SK-N-SH (cell line): ENCODE results near the gene ETV3. TPM values are rescaled to one million over a fixed set of nuclear protein-coding genes. Genes with fewer than 3 reads are reported as not detected.

ENCODE experiments used
- CTCF ChIA-PET: fragments of 300-600, 350-600 bp; formaldehyde crosslinking; extraction: SDS; loops from one replicate; lab custom pipeline; 2021; lab: Yijun Ruan, JAX
- POLR2A ChIA-PET: fragments of 350-600 bp; sonication (Branson Sonifier 250); formaldehyde crosslinking; extraction: SDS; loops from one replicate; lab custom pipeline; 2020; ENCODE audit warnings: antibody characterized with exemption, inconsistent platforms; lab: Yijun Ruan, JAX
- DNase-seq: peaks from one replicate; pipeline ENCODE4 v3.0.0; 2012
- H2AFZ ChIP-seq: fragments of 200-600 bp; sonication (generic); 2 replicates; pipeline ENCODE4 v1.8.1; 2016; ENCODE audit warnings: antibody characterized with exemption, mild to moderate bottlenecking, low read depth
- H3F3A ChIP-seq: fragments of 200-600 bp; sonication (generic); replicated peaks from 2 replicates; pipeline ENCODE3; 2016; ENCODE audit warnings: antibody characterized with exemption, mild to moderate bottlenecking; ENCODE audit not compliant: insufficient read depth
- H3K27ac ChIP-seq, 2 experiments: fragments of 200-500 bp in 1 of 2; fragments of 200-600 bp in 1 of 2; sonication (Bioruptor generic) in 1 of 2; sonication (generic), shearing (Covaris generic) in 1 of 2; 2 replicates each; pipeline versions ENCODE4 v1.5.1 to v1.6.1; 2014 to 2016; ENCODE audit warnings: low read depth in 2 of 2, inconsistent platforms in 1 of 2, low read length in 1 of 2, mild to moderate bottlenecking in 1 of 2, mixed read lengths in 1 of 2
- H3K27me3 ChIP-seq: fragments of 200-600 bp; sonication (generic), shearing (Covaris generic); 2 replicates; pipeline ENCODE4 v1.6.1; 2016; ENCODE audit warnings: mixed run types; ENCODE audit not compliant: insufficient read depth
- H3K36me3 ChIP-seq, 2 experiments: fragments of 200-500 bp in 1 of 2; fragments of 200-600 bp in 1 of 2; sonication (Bioruptor generic) in 1 of 2; sonication (generic) in 1 of 2; replicated peaks in 1 of 2; 2 replicates each; pipeline versions ENCODE3 to v1.5.1; 2014 to 2016; ENCODE audit warnings: low read length in 1 of 2, mild to moderate bottlenecking in 1 of 2; ENCODE audit not compliant: insufficient read depth in 2 of 2, control insufficient read depth in 1 of 2
- H3K4me1 ChIP-seq, 2 experiments: fragments of 200-500 bp in 1 of 2; fragments of 200-600 bp in 1 of 2; sonication (Bioruptor generic) in 1 of 2; sonication (generic), shearing (Covaris generic) in 1 of 2; 2 replicates each; pipeline versions ENCODE4 v1.5.1 to v1.6.1; 2014 to 2016; ENCODE audit warnings: low read depth in 1 of 2, low read length in 1 of 2, mixed run types in 1 of 2; ENCODE audit not compliant: insufficient read depth in 2 of 2, control insufficient read depth in 1 of 2
- H3K4me2 ChIP-seq: fragments of 200-600 bp; sonication (generic), shearing (Covaris generic); 2 replicates; pipeline ENCODE4 v1.6.1; 2017; ENCODE audit warnings: mixed run types
- H3K4me3 ChIP-seq, 2 experiments: fragments of 200-500 bp in 1 of 2; fragments of 200-600 bp in 1 of 2; sonication (Bioruptor generic) in 1 of 2; sonication (generic), shearing (Covaris generic) in 1 of 2; 2 replicates each; pipeline versions ENCODE4 v1.5.1 to v1.8.1; 2014 to 2016; ENCODE audit warnings: low read depth in 2 of 2, inconsistent platforms in 1 of 2, low read length in 1 of 2, mild to moderate bottlenecking in 1 of 2, mixed read lengths in 1 of 2, moderate library complexity in 1 of 2
- H3K79me2 ChIP-seq: fragments of 200-600 bp; sonication (generic); 2 replicates; pipeline ENCODE4 v1.8.1; 2017; ENCODE audit warnings: mild to moderate bottlenecking; ENCODE audit not compliant: insufficient read depth
- H3K9ac ChIP-seq: fragments of 200-600 bp; sonication (generic); 2 replicates; pipeline ENCODE4 v1.6.1; 2017; ENCODE audit warnings: mixed run types
- H3K9me2 ChIP-seq: fragments of 200-600 bp; sonication (generic); 2 replicates; pipeline ENCODE4 v1.6.1; 2017; ENCODE audit warnings: mixed run types
- H3K9me3 ChIP-seq: fragments of 200-600 bp; sonication (generic); 2 replicates; pipeline ENCODE4 v1.6.1; 2017; ENCODE audit warnings: mixed run types, mild to moderate bottlenecking, moderate library complexity
- H4K20me1 ChIP-seq: fragments of 200-600 bp; sonication (generic); 2 replicates; pipeline ENCODE4 v1.6.1; 2017; ENCODE audit warnings: mild to moderate bottlenecking, mixed run types; ENCODE audit not compliant: insufficient read depth
- CHD2 ChIP-seq: fragments of 150-350 bp; IDR thresholded peaks from 2 replicates; pipeline ENCODE4 v1.6.1; 2018; ENCODE audit warnings: low read length; ENCODE audit not compliant: partially characterized antibody
- FOSL2 ChIP-seq: IDR thresholded peaks from 2 replicates; pipeline ENCODE4 v1.4.0; 2012; ENCODE audit warnings: low read depth, mild to moderate bottlenecking, moderate library complexity, borderline replicate concordance
- FOXJ3 ChIP-seq: sonication (generic); formaldehyde crosslinking; IDR thresholded peaks from 2 replicates; pipeline ENCODE4 v1.5.1; 2020; ENCODE audit warnings: mild to moderate bottlenecking, missing genetic modification reagents
- FOXM1 ChIP-seq: IDR thresholded peaks from 2 replicates; pipeline ENCODE4 v1.4.0; 2012; ENCODE audit warnings: low read depth, mild to moderate bottlenecking
- GABPA ChIP-seq: IDR thresholded peaks from 2 replicates; pipeline ENCODE4 v1.4.0; 2012; ENCODE audit warnings: low read depth, mild to moderate bottlenecking
- NRF1 ChIP-seq: IDR thresholded peaks from 2 replicates; pipeline ENCODE4 v1.6.1; 2012; ENCODE audit warnings: low read depth, mild to moderate bottlenecking, low read length
- PBX3 ChIP-seq: IDR thresholded peaks from 2 replicates; pipeline ENCODE4; 2012
- REST ChIP-seq: IDR thresholded peaks from 2 replicates; pipeline ENCODE4 v1.6.1; 2012; ENCODE audit warnings: mild to moderate bottlenecking, low read depth, low read length, moderate library complexity
- TCF12 ChIP-seq: IDR thresholded peaks from 2 replicates; pipeline ENCODE4 v1.4.0; 2012
- USF2 ChIP-seq: fragments of 150-350 bp; IDR thresholded peaks from 2 replicates; pipeline ENCODE4 v1.6.1; 2017; ENCODE audit warnings: antibody characterized with exemption, low read length, low read depth, borderline replicate concordance
- YY1 ChIP-seq: IDR thresholded peaks from 2 replicates; pipeline ENCODE4 v1.4.0; 2012; ENCODE audit warnings: low read depth, mild to moderate bottlenecking
- WGBS: methylation state at CpG from one replicate; pipeline ENCODE4 v1.1.6; 2017; ENCODE audit warnings: low lambda C conversion rate; 5-methylcytosine and 5-hydroxymethylcytosine counted together
- polyA plus RNA-seq, 3 experiments: library from polyadenylated mRNA; depleted of rRNA; stranded (reverse); fragments of >200 nt; gene quantifications; 2 replicates each; pipeline ENCODE4 v1.2.3, GENCODE V29; 2012

The ETV3 gene
- polyA plus RNA-seq, 1 of the 3 experiments (the other 2 are of a cell fraction) = 5.4 TPM

GRCh38 chr1:157104598-157105293, 33.4 kb downstream of the ETV3 start:
- Histone ChIP-seq H3K9me2 (no peaks in the 10 kb centered on the region), H3F3A (no peaks in the 10 kb centered on the region), H3K36me3 (no peaks in the 10 kb centered on the region), H3K4me3 (no peak overlapping the region), H3K9ac (no peak overlapping the region), H2AFZ (peak overlapping the region; percentile 58; the same call in 1 of the 2 replicates), H3K27me3 (no peaks in the 10 kb centered on the region), H3K9me3 (no peaks in the 10 kb centered on the region), H3K4me1 (peaks cover 0 to 17% of the 10 kb centered on the region in 2 experiments; a peak in 1 of 4 replicates), H4K20me1 (no peaks in the 10 kb centered on the region), H3K4me2 (no peak overlapping the region), H3K79me2 (no peaks in the 10 kb centered on the region), H3K27ac (0 out of 4 replicates have a peak overlapping the region, but pooled peaks of 1 of the 2 experiments have one; percentile 9)
- ChIA-PET CTCF (interaction anchor here (1.4 to 3.1 kb wide), 2 partner anchors 14 to 51 kb away, joined by 6 to 19 read pairs; no protein-coding TSS in a partner anchor), POLR2A (no interaction called here)
- WGBS = 77% methylated on average over 6 of the region's 6 CpGs
- TF ChIP-seq REST (no peak), CHD2 (no peak), TCF12 (no peak), FOSL2 (peak; percentile 50; the same call in 1 of the 2 replicates), PBX3 (0 out of 2 replicates have a peak, but pooled peaks have one; percentile 16), FOXM1 (no peak)
- DNase-seq = no peak

GRCh38 chr1:157103268-157103667, 34.9 kb downstream of the ETV3 start:
- no peaks in the 10 kb centered on the region for H3K27me3 ChIP-seq
- 46% methylated on average over 5 of the region's 5 CpGs for WGBS
- H3K4me3 ChIP-seq = no peak overlapping the region
- no peak overlapping the region for H3K9ac ChIP-seq
- H3K27ac ChIP-seq = no peak overlapping the region
- H2AFZ ChIP-seq = no peak overlapping the region
- TF ChIP-seq GABPA (no peak), YY1 (no peak), FOXJ3 (CRISPR knock-in tag) (no peak), FOSL2 (no peak), NRF1 (no peak), USF2 (no peak), CHD2 (no peak)
- H3K4me2 ChIP-seq = no peak overlapping the region
- H3F3A ChIP-seq = no peaks in the 10 kb centered on the region
- no peaks in the 10 kb centered on the region for H3K79me2 ChIP-seq
- ChIA-PET CTCF (interaction anchor here (1.0 to 3.3 kb wide), 3 partner anchors 13 to 60 kb away, joined by 3 to 30 read pairs (median 11); no protein-coding TSS in a partner anchor), POLR2A (no interaction called here)
- no peaks in the 10 kb centered on the region for H4K20me1 ChIP-seq
- H3K4me1 ChIP-seq = peaks cover 0 to 17% of the 10 kb centered on the region in 2 experiments; a peak in 1 of 4 replicates
- no peaks in the 10 kb centered on the region for H3K9me2 ChIP-seq
- no peak for DNase-seq
- no peaks in the 10 kb centered on the region for H3K36me3 ChIP-seq
- no peaks in the 10 kb centered on the region for H3K9me3 ChIP-seq
